Fibroblast of pulmonary artery (primary cell): Measurements from ENCODE around the gene FAM170B.

Experiments
- DNase-seq: peaks from one replicate; pipeline ENCODE4 v3.0.0-alpha.2; 2010; ENCODE audit warnings: low read depth
- H3K4me3 ChIP-seq: replicated peaks from 2 replicates; pipeline ENCODE4 v1.5.1; 2011; ENCODE audit warnings: low read depth, mild to moderate bottlenecking, control low read depth, low read length, moderate library complexity
- CTCF ChIP-seq: IDR thresholded peaks from 2 replicates; pipeline ENCODE4 v1.5.1; 2011; ENCODE audit warnings: mild to moderate bottlenecking, control low read depth, low read length, inconsistent platforms; ENCODE audit errors: missing control alignments

FAM170B gene

GRCh38 chr10:49106451-49106850 is 27.4 kb downstream of the FAM170B start:
- TF ChIP-seq CTCF: no peak
- H3K4me3 ChIP-seq: no peak overlapping the region
- no peak for DNase-seq

GRCh38 chr10:49105076-49105475 is 28.7 kb downstream of the FAM170B start:
- DNase-seq: no peak
- TF ChIP-seq CTCF: no peak
- H3K4me3 ChIP-seq: no peak overlapping the region

GRCh38 chr10:49104323-49104722 is 29.5 kb downstream of the FAM170B start:
- DNase-seq: no peak
- no peak for TF ChIP-seq CTCF
- no peak overlapping the region for H3K4me3 ChIP-seq

GRCh38 chr10:49103761-49104160 is 30.1 kb downstream of the FAM170B start:
- no peak for TF ChIP-seq CTCF
- H3K4me3 ChIP-seq: no peak overlapping the region
- no peak for DNase-seq

- no peak overlapping the region for H3K4me3 ChIP-seq
- TF ChIP-seq CTCF: no peak
- DNase-seq: no peak
These were observed 34.8 kb downstream of the FAM170B start for GRCh38 chr10:49099046-49099445.

GRCh38 chr10:49096890-49097445 is 36.9 kb downstream of the FAM170B start:
- no peak for DNase-seq
- TF ChIP-seq CTCF: no peak
- no peak overlapping the region for H3K4me3 ChIP-seq

- DNase-seq: no peak
- no peak overlapping the region for H3K4me3 ChIP-seq
- TF ChIP-seq CTCF: no peak
These were observed 39.2 kb downstream of the FAM170B start for GRCh38 chr10:49094646-49095045.
